SK-N-MC (cell line): ENCODE measurements around the gene ADAMTS12.

Source experiments
- EZH2 ChIP-seq: fragments of 200-600 bp; sonication (generic); IDR thresholded peaks from one replicate; pipeline ENCODE4 v1.6.1; 2017; ENCODE audit warnings: antibody characterized with exemption
- FOXP2 ChIP-seq: optimal IDR thresholded peaks from 2 replicates; pipeline ENCODE3; 2011; ENCODE audit warnings: mild to moderate bottlenecking, moderate library complexity; ENCODE audit not compliant: insufficient read depth; ENCODE audit errors: extremely low read length, control extremely low read depth
- POLR2AphosphoS5 ChIP-seq: IDR thresholded peaks from 2 replicates; pipeline ENCODE4 v1.6.1; 2012; ENCODE audit warnings: mild to moderate bottlenecking, low read depth, low read length, borderline replicate concordance

DNA sequence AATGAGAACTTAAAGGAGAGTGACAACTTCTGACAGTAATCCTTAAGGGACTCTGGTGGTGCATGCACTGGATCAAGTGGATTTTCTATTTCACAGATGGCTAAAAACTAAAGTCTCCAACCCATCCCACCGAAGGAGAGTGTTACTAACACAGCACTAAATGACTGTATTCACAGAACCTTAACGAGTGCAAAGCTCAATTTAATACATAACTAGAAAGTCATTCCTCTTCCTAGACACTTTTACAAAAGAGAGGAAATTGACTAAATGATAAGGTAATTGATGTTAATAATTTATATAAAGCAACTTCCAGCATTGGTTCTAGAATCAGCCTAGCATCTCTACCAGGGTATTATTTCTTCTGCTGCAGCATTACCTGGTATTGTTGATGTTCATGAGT, 189.8 kb downstream of the ADAMTS12 start:
- no peak for TF ChIP-seq POLR2AphosphoS5
- no peak for TF ChIP-seq EZH2
- TF ChIP-seq FOXP2: no peak
